HCT116 (cell line): ENCODE measurements around the gene PRPF19. TPM values are rescaled to one million over a fixed set of nuclear protein-coding genes. Genes with fewer than 3 reads are reported as not detected.

Experiments
- ATAC-seq: fragments of 200-7000 bp; cut with Tn5 transposase; 2 replicates; pipeline ENCODE4 v1.9.1; 2020; ENCODE audit warnings: mild to moderate bottlenecking, moderate library complexity
- BruUV-seq: library from RNA; stranded (reverse); fragments of 400-500 nt; replicated peaks from 2 replicates; lab custom pipeline; 2021; lab: Mats Ljungman, UMichigan
- CTCF ChIA-PET: fragments of 300-600 bp; sonication (Branson Sonifier 250); formaldehyde crosslinking; loops from one replicate; lab custom pipeline; 2021; ENCODE audit warnings: antibody characterized with exemption; lab: Charles Lee
- POLR2A ChIA-PET: fragments of 300-600, 350-600 bp; sonication (Branson Sonifier 250); formaldehyde crosslinking; loops from one replicate; lab custom pipeline; 2021; ENCODE audit warnings: antibody characterized with exemption; lab: Charles Lee
- RAD21 ChIA-PET, 2 experiments: fragments of 300-600 bp; sonication (Branson Sonifier 250); formaldehyde crosslinking; loops; one replicate each; lab custom pipeline; 2023; ENCODE audit warnings: low total read pairs in 2 of 2; ENCODE audit not compliant: uncharacterized antibody in 2 of 2, unreplicated experiment in 2 of 2, low non-redundant PET in 1 of 2; lab: Charles Lee
- DNase-seq: peaks from one replicate; pipeline ENCODE4 v3.0.0-alpha.2; 2010; ENCODE audit warnings: low read depth, low spot score
- H2AFZ ChIP-seq: fragments of 200-600 bp; shearing (Covaris generic), sonication (generic); 2 replicates; pipeline ENCODE4 v1.6.1; 2017; ENCODE audit warnings: low read depth, mixed run types, mixed read lengths, antibody characterized with exemption, low read length; ENCODE audit not compliant: poor library complexity, severe bottlenecking
- H3K27ac ChIP-seq: 2 replicates; pipeline ENCODE4 v1.5.1; 2012; ENCODE audit warnings: low read depth, low read length
- H3K27me3 ChIP-seq: fragments of 200-600 bp; sonication (generic); 2 replicates; pipeline ENCODE4 v1.6.1; 2016; ENCODE audit warnings: mixed run types, low read length, mixed read lengths; ENCODE audit not compliant: insufficient read depth
- H3K36me3 ChIP-seq, 2 experiments: fragments of 200-500 bp in 1 of 2; fragments of 200-600 bp in 1 of 2; sonication (Bioruptor generic) in 1 of 2; sonication (generic) in 1 of 2; 2 replicates each; pipeline versions ENCODE4 v1.5.1 to v1.6.1; 2014 to 2016; ENCODE audit warnings: low read length in 2 of 2, inconsistent platforms in 1 of 2, mixed read lengths in 1 of 2, mixed run types in 1 of 2; ENCODE audit not compliant: insufficient read depth in 2 of 2, control insufficient read depth in 1 of 2
- H3K4me1 ChIP-seq, 2 experiments: fragments of 200-600 bp in 1 of 2; sonication (generic) in 1 of 2; 2 replicates each; pipeline versions ENCODE4 v1.5.1 to v1.6.1; 2012 to 2017; ENCODE audit warnings: low read length in 2 of 2, inconsistent platforms in 1 of 2, mild to moderate bottlenecking in 1 of 2, mixed read lengths in 1 of 2, mixed run types in 1 of 2, moderate library complexity in 1 of 2; ENCODE audit not compliant: insufficient read depth in 2 of 2, control insufficient read depth in 1 of 2
- H3K4me2 ChIP-seq: fragments of 200-600 bp; sonication (generic); 2 replicates; pipeline ENCODE4 v1.6.1; 2017; ENCODE audit warnings: mixed run types, low read length, mixed read lengths
- H3K4me3 ChIP-seq, 2 experiments: fragments of 200-600 bp in 1 of 2; sonication (generic) in 1 of 2; replicated peaks in 1 of 2; 2 replicates each; pipeline ENCODE4 v1.5.1; 2011 to 2016; ENCODE audit warnings: low read length in 2 of 2, control low read depth in 1 of 2, low read depth in 1 of 2, mild to moderate bottlenecking in 1 of 2, mixed read lengths in 1 of 2, mixed run types in 1 of 2
- H3K79me2 ChIP-seq: fragments of 200-600 bp; sonication (generic); 2 replicates; pipeline ENCODE4 v1.6.1; 2017; ENCODE audit warnings: mild to moderate bottlenecking, mixed run types, low read length, moderate library complexity, mixed read lengths; ENCODE audit not compliant: insufficient read depth
- H3K9ac ChIP-seq: fragments of 200-600 bp; sonication (generic); 2 replicates; pipeline ENCODE4 v1.6.1; 2016; ENCODE audit warnings: low read length, mixed read lengths
- H3K9me2 ChIP-seq: fragments of 200-600 bp; sonication (generic), shearing (Covaris generic); 2 replicates; pipeline ENCODE4 v1.6.1; 2017; ENCODE audit warnings: mixed run types, mild to moderate bottlenecking, moderate library complexity; ENCODE audit not compliant: insufficient read depth
- H3K9me3 ChIP-seq, 2 experiments: fragments of 200-500 bp in 1 of 2; fragments of 200-600 bp in 1 of 2; sonication (Bioruptor generic) in 1 of 2; sonication (generic) in 1 of 2; 2 replicates each; pipeline ENCODE4 v1.6.1; 2014 to 2017; ENCODE audit warnings: low read length in 2 of 2, mixed read lengths in 2 of 2, inconsistent platforms in 1 of 2, low read depth in 1 of 2, mild to moderate bottlenecking in 1 of 2, mixed run types in 1 of 2, moderate library complexity in 1 of 2; ENCODE audit not compliant: control insufficient read depth in 1 of 2, insufficient read depth in 1 of 2
- H4K20me1 ChIP-seq: fragments of 200-600 bp; sonication (generic), shearing (Covaris generic); 2 replicates; pipeline ENCODE4 v1.6.1; 2017; ENCODE audit warnings: mixed run types, mild to moderate bottlenecking, moderate library complexity; ENCODE audit not compliant: insufficient read depth
- ATF3 ChIP-seq: IDR thresholded peaks from 2 replicates; pipeline ENCODE4 v1.6.1; 2012
- CBX3 ChIP-seq: IDR thresholded peaks from 2 replicates; pipeline ENCODE4 v1.6.1; 2012; ENCODE audit warnings: low read depth
- CEBPB ChIP-seq: IDR thresholded peaks from 2 replicates; pipeline ENCODE4 v1.6.1; 2012; ENCODE audit warnings: low read depth
- EGR1 ChIP-seq: IDR thresholded peaks from 2 replicates; pipeline ENCODE4 v1.6.1; 2012; ENCODE audit warnings: low read depth
- ELF1 ChIP-seq: IDR thresholded peaks from 2 replicates; pipeline ENCODE4 v1.6.1; 2012; ENCODE audit warnings: low read depth, borderline replicate concordance
- EZH2 ChIP-seq: fragments of 200-600 bp; sonication (generic); IDR thresholded peaks from 2 replicates; pipeline ENCODE4 v1.6.1; 2017; ENCODE audit warnings: antibody characterized with exemption, mixed run types
- EZH2phosphoT487 ChIP-seq: fragments of 200-600 bp; IDR thresholded peaks from 2 replicates; pipeline ENCODE4 v1.6.1; 2018; ENCODE audit warnings: antibody characterized with exemption, borderline replicate concordance
- FOSL1 ChIP-seq: IDR thresholded peaks from 2 replicates; pipeline ENCODE4 v1.6.1; 2012; ENCODE audit warnings: low read depth
- JUND ChIP-seq: IDR thresholded peaks from 2 replicates; pipeline ENCODE4 v1.6.1; 2012
- MAX ChIP-seq: IDR thresholded peaks from 2 replicates; pipeline ENCODE4 v1.6.1; 2012
- POLR2A ChIP-seq: IDR thresholded peaks from 2 replicates; pipeline ENCODE4 v1.7.0; 2011; ENCODE audit warnings: borderline replicate concordance; ENCODE audit not compliant: insufficient read depth, insufficient read length; ENCODE audit errors: extremely low read depth
- RAD21 ChIP-seq: IDR thresholded peaks from 2 replicates; pipeline ENCODE4 v1.6.1; 2012; ENCODE audit warnings: low read depth, mild to moderate bottlenecking
- SIN3A ChIP-seq: IDR thresholded peaks from 2 replicates; pipeline ENCODE4 v1.6.1; 2012; ENCODE audit warnings: low read depth
- SRF ChIP-seq: IDR thresholded peaks from 2 replicates; pipeline ENCODE4 v1.6.1; 2012; ENCODE audit warnings: low read depth
- YY1 ChIP-seq: IDR thresholded peaks from 2 replicates; pipeline ENCODE4 v1.6.1; 2011; ENCODE audit warnings: low read length, low read depth, moderate library complexity, mild to moderate bottlenecking; ENCODE audit not compliant: insufficient replicate concordance; ENCODE audit errors: extremely low read depth
- ZFX ChIP-seq: fragments of 450-650 bp; IDR thresholded peaks from 2 replicates; pipeline ENCODE4 v1.6.1; 2017
- ZNF274 ChIP-seq: fragments of 200-500 bp; sonication (Bioruptor generic); IDR thresholded peaks from 2 replicates; pipeline ENCODE4 v1.6.1; 2014; ENCODE audit warnings: mild to moderate bottlenecking, low read depth, low read length, inconsistent platforms
- intact Hi-C: fragments of 100-400 bp; cut with micrococcal nuclease; formaldehyde crosslinking; loops from 2 replicates; pipeline ENCODE4 v1.10.0; 2022
- total RNA-seq: library from RNA; stranded (reverse); gene quantifications from one replicate; pipeline ENCODE4 v1.2.1, GENCODE V29; 2021; ENCODE audit not compliant: unreplicated experiment
- TF ChIP-seq, protein P1 (sequence below): IDR thresholded peaks from 2 replicates; pipeline ENCODE4 v1.6.1; 2011; ENCODE audit warnings: mild to moderate bottlenecking, low read length, moderate library complexity; ENCODE audit not compliant: insufficient replicate concordance; ENCODE audit errors: extremely low read depth

PRPF19 gene
- total RNA-seq, 1 experiment from 2014 or later, result 156 TPM

GRCh38 chr11:60905551-60906113, 753 bp downstream of the PRPF19 start:
- no peak for TF ChIP-seq EGR1
- TF ChIP-seq MAX, result no peak
- no peak for TF ChIP-seq POLR2A
- no peak for TF ChIP-seq ATF3
- no peak; the same call in 1 of the 2 replicates for TF ChIP-seq FOSL1
- no peak for TF ChIP-seq JUND
- no peak for TF ChIP-seq ZNF274
- TF ChIP-seq RAD21, result no peak
- TF ChIP-seq SRF, result no peak
- TF ChIP-seq EZH2phosphoT487, result no peak
- TF ChIP-seq, all 23 proteins: peak for 0
- ATAC-seq, result no peak; the same call in 1 of the 2 replicates
- H3K9ac ChIP-seq, result peak overlapping the region; percentile 98
- H3K79me2 ChIP-seq, result peaks cover 50% of the 10 kb centered on the region
- H2AFZ ChIP-seq, result no peak overlapping the region
- peak overlapping the region; percentile 84 to 92 for H3K4me3 ChIP-seq
- ChIA-PET POLR2A (interaction anchor here (0.7 to 1.3 kb wide), 2 partner anchors 10 to 18 kb away, joined by 4 read pairs; no protein-coding TSS in a partner anchor), CTCF (interaction anchor here (2.3 kb wide), 1 partner anchor 9 kb away, joined by 8 read pairs; no protein-coding TSS in a partner anchor), RAD21 (no interaction called here)
- no peaks in the 10 kb centered on the region; the same call in 1 of the 2 replicates for H4K20me1 ChIP-seq
- no peak for DNase-seq
- peak overlapping the region; percentile 87 for H3K4me2 ChIP-seq
- no peaks in the 10 kb centered on the region for H3K27me3 ChIP-seq
- intact Hi-C loops, result no loop called here
- BruUV-seq, result no TSS peak
- H3K27ac ChIP-seq, result peak overlapping the region; percentile 90
- H3K36me3 ChIP-seq, result peaks cover 17 to 27% of the 10 kb centered on the region in 2 experiments; a peak in 3 of 4 replicates
- peaks cover 10 to 19% of the 10 kb centered on the region in 2 experiments for H3K4me1 ChIP-seq
- H3K9me3 ChIP-seq, result no peaks in the 10 kb centered on the region
- H3K9me2 ChIP-seq, result no peaks in the 10 kb centered on the region

DNA sequence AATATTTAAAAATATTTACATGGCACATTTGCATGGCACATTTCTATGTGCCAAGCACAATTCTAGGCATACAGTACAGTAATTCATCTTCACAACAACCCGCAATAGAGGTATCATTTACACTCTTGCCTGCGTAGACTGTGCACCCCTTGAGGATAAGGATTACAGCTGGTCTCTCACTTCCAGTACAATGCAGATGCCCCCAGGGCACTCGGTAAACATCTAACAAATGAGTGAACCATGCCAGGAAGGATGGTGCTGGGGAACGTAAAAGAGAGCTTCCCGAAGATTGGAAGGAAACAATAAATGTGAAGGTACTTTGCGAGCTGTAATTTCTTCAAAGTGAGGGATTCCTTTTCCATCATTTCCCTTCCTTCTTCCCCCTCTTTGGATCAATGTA, 1.3 kb downstream of the PRPF19 start:
- ChIA-PET CTCF (interaction anchor here (2.3 kb wide), 1 partner anchor 10 kb away, joined by 8 read pairs; no protein-coding TSS in a partner anchor), RAD21 (no interaction called here), POLR2A (interaction anchor here (0.7 to 1.3 kb wide), 2 partner anchors 10 to 18 kb away, joined by 4 read pairs; no protein-coding TSS in a partner anchor)
- BruUV-seq, result TSS peak; percentile 55
- H3K9me2 ChIP-seq, result no peaks in the 10 kb centered on the region
- peak overlapping the region; percentile 87 for H3K4me2 ChIP-seq
- H2AFZ ChIP-seq, result no peak overlapping the region
- intact Hi-C loops, result no loop called here
- peak overlapping the region; percentile 84 to 92 for H3K4me3 ChIP-seq
- DNase-seq (no peak), ATAC-seq (no peak)
- peak overlapping the region; percentile 98 for H3K9ac ChIP-seq
- H4K20me1 ChIP-seq, result no peaks in the 10 kb centered on the region; the same call in 1 of the 2 replicates
- no peak overlapping the region for H3K27ac ChIP-seq
- H3K9me3 ChIP-seq, result no peaks in the 10 kb centered on the region
- H3K79me2 ChIP-seq, result peaks cover 50% of the 10 kb centered on the region
- H3K36me3 ChIP-seq, result peaks cover 19 to 29% of the 10 kb centered on the region in 2 experiments; a peak in 3 of 4 replicates
- H3K4me1 ChIP-seq, result peaks cover 10 to 19% of the 10 kb centered on the region in 2 experiments
- no peaks in the 10 kb centered on the region for H3K27me3 ChIP-seq
- TF ChIP-seq CEBPB (no peak), POLR2A (no peak), CBX3 (no peak), FOSL1 (no peak), ATF3 (no peak), ELF1 (no peak), ZNF274 (no peak), ZFX (no peak), YY1 (no peak), JUND (no peak), SIN3A (no peak), EGR1 (no peak), EZH2 (no peak), RAD21 (no peak)
- TF ChIP-seq, protein P1, sequence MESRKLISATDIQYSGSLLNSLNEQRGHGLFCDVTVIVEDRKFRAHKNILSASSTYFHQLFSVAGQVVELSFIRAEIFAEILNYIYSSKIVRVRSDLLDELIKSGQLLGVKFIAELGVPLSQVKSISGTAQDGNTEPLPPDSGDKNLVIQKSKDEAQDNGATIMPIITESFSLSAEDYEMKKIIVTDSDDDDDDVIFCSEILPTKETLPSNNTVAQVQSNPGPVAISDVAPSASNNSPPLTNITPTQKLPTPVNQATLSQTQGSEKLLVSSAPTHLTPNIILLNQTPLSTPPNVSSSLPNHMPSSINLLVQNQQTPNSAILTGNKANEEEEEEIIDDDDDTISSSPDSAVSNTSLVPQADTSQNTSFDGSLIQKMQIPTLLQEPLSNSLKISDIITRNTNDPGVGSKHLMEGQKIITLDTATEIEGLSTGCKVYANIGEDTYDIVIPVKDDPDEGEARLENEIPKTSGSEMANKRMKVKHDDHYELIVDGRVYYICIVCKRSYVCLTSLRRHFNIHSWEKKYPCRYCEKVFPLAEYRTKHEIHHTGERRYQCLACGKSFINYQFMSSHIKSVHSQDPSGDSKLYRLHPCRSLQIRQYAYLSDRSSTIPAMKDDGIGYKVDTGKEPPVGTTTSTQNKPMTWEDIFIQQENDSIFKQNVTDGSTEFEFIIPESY, result no peak
